HL-60 (cell line): Measurements from ENCODE around the gene RBP2.

ENCODE experiments used
- DNase-seq, 2 experiments: peaks; one replicate each; pipeline ENCODE4 v3.0.0-alpha.2; 2010 to 2020; ENCODE audit warnings: low read depth in 1 of 2, low spot score in 1 of 2
- H3K27ac ChIP-seq: fragments of 250-450 bp; sonication (Bioruptor Pico); replicated peaks from 2 replicates; pipeline ENCODE4 v1.5.1; 2020; ENCODE audit warnings: mild to moderate bottlenecking, moderate library complexity
- H3K27me3 ChIP-seq: fragments of 250-450 bp; sonication (Bioruptor Pico); 2 replicates; pipeline ENCODE4 v1.5.1; 2021; ENCODE audit warnings: mild to moderate bottlenecking, moderate library complexity; ENCODE audit not compliant: insufficient read depth, poor library complexity, severe bottlenecking
- H3K4me3 ChIP-seq: replicated peaks from 2 replicates; pipeline ENCODE4 v1.5.1; 2011; ENCODE audit warnings: mild to moderate bottlenecking, control low read depth, low read length; ENCODE audit not compliant: insufficient read depth
- GABPA ChIP-seq: IDR thresholded peaks from 2 replicates; pipeline ENCODE4 v1.6.1; 2012; ENCODE audit warnings: low read depth
- POLR2AphosphoS5 ChIP-seq: IDR thresholded peaks from 2 replicates; pipeline ENCODE4 v1.6.1; 2012; ENCODE audit warnings: low read depth
- SPI1 ChIP-seq: IDR thresholded peaks from 2 replicates; pipeline ENCODE4 v1.6.1; 2012; ENCODE audit warnings: low read depth, mild to moderate bottlenecking, borderline replicate concordance
- TF ChIP-seq, protein P1 (sequence below): IDR thresholded peaks from one replicate; pipeline ENCODE4 v1.5.1; 2011; ENCODE audit warnings: low read length, control low read depth, inconsistent platforms; ENCODE audit not compliant: insufficient read depth
- TF ChIP-seq, protein P2 (sequence below): IDR thresholded peaks from 2 replicates; pipeline ENCODE4 v1.6.1; 2012; ENCODE audit warnings: low read depth; ENCODE audit not compliant: insufficient replicate concordance

The RBP2 gene

DNA sequence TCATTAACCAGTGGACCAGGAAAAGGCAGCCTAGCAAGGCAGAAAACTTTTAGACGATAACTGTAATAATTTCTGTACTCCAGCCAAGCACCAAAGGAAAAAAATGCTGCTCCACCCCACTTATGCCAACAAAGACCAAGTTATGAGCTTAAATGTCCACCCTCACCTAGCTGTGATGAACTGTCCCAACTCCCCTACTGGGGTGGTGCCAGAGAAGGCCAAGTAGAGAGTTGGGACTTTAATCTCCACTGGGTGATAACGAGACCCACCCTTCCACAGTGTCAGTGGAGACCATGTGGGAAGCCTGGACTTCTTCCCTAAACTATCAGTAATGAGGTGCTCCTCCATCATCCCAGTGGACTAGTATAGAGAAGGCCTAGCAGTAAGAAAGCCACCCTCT lies 53.1 kb downstream of the RBP2 start:
- H3K27me3 ChIP-seq, result no peaks in the 10 kb centered on the region
- TF ChIP-seq SPI1, result no peak
- TF ChIP-seq POLR2AphosphoS5, result no peak
- TF ChIP-seq, protein P1, sequence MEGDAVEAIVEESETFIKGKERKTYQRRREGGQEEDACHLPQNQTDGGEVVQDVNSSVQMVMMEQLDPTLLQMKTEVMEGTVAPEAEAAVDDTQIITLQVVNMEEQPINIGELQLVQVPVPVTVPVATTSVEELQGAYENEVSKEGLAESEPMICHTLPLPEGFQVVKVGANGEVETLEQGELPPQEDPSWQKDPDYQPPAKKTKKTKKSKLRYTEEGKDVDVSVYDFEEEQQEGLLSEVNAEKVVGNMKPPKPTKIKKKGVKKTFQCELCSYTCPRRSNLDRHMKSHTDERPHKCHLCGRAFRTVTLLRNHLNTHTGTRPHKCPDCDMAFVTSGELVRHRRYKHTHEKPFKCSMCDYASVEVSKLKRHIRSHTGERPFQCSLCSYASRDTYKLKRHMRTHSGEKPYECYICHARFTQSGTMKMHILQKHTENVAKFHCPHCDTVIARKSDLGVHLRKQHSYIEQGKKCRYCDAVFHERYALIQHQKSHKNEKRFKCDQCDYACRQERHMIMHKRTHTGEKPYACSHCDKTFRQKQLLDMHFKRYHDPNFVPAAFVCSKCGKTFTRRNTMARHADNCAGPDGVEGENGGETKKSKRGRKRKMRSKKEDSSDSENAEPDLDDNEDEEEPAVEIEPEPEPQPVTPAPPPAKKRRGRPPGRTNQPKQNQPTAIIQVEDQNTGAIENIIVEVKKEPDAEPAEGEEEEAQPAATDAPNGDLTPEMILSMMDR, result no peak
- TF ChIP-seq GABPA, result no peak
- TF ChIP-seq, protein P2, sequence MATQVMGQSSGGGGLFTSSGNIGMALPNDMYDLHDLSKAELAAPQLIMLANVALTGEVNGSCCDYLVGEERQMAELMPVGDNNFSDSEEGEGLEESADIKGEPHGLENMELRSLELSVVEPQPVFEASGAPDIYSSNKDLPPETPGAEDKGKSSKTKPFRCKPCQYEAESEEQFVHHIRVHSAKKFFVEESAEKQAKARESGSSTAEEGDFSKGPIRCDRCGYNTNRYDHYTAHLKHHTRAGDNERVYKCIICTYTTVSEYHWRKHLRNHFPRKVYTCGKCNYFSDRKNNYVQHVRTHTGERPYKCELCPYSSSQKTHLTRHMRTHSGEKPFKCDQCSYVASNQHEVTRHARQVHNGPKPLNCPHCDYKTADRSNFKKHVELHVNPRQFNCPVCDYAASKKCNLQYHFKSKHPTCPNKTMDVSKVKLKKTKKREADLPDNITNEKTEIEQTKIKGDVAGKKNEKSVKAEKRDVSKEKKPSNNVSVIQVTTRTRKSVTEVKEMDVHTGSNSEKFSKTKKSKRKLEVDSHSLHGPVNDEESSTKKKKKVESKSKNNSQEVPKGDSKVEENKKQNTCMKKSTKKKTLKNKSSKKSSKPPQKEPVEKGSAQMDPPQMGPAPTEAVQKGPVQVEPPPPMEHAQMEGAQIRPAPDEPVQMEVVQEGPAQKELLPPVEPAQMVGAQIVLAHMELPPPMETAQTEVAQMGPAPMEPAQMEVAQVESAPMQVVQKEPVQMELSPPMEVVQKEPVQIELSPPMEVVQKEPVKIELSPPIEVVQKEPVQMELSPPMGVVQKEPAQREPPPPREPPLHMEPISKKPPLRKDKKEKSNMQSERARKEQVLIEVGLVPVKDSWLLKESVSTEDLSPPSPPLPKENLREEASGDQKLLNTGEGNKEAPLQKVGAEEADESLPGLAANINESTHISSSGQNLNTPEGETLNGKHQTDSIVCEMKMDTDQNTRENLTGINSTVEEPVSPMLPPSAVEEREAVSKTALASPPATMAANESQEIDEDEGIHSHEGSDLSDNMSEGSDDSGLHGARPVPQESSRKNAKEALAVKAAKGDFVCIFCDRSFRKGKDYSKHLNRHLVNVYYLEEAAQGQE, result no peak
- no peak overlapping the region for H3K4me3 ChIP-seq
- H3K27ac ChIP-seq, result no peak overlapping the region
- no peak for DNase-seq

DNA sequence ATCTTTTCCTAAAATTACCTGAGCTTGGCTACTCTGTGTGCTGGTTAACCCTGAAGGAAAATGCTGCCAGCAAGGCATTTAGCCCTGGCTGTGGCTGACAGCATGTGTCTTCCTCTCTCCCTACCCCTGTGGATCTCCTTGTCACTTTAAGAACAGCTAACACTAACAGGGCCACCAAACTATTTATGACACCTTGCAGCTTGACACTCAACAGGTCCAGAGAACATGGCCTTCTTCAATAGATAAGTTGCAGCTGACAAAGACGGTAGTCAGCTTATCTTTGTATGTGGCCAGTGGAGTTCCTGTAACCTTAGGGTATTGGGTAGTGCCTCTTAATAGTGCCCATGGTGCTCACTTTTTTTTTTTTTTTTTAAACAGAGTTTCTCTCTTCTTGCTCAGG lies 54.9 kb downstream of the RBP2 start:
- Histone ChIP-seq H3K4me3 (no peak overlapping the region), H3K27ac (no peak overlapping the region), H3K27me3 (no peaks in the 10 kb centered on the region)
- TF ChIP-seq, protein P1, result no peak
- DNase-seq, result no peak

DNA sequence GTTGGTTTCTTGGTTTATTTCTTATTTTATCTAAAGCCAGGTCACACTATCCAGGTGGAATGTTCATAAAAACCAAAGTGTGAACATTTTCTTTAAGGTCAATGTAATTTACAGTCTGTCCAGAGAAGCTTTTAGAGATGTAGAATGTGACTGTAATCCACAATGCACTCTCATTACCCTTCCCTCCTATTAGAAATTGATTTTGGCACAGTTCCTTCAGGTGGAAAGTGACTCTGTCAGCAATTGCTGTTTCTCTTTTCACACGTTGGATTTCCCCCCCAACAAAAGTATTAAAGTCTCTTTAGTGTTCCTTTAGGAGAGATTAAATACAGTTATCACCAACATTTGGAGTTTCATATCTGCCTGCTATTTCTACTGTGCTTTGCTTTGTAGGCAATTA lies 55.3 kb downstream of the RBP2 start:
- no peak overlapping the region for H3K27ac ChIP-seq
- H3K4me3 ChIP-seq, result no peak overlapping the region
- TF ChIP-seq GABPA (no peak), SPI1 (no peak), POLR2AphosphoS5 (no peak)
- TF ChIP-seq, protein P2, result no peak
- TF ChIP-seq, protein P1, result no peak
- no peaks in the 10 kb centered on the region for H3K27me3 ChIP-seq
- no peak for DNase-seq

- TF ChIP-seq, protein P1, result no peak
- TF ChIP-seq POLR2AphosphoS5 (no peak), SPI1 (no peak), GABPA (no peak)
- TF ChIP-seq, protein P2, result no peak
- no peak overlapping the region for H3K27ac ChIP-seq
- DNase-seq, result no peak
- no peaks in the 10 kb centered on the region for H3K27me3 ChIP-seq
- H3K4me3 ChIP-seq, result no peak overlapping the region
Observed at GRCh38 chr3:139418144-139418543, 58.2 kb downstream of the RBP2 start.
